Brain microvascular endothelial cell (primary cell): Measurements from ENCODE around the gene KLHL35.

Experiments used
- DNase-seq: peaks from one replicate; pipeline ENCODE4 v3.0.0-alpha.2; 2020
- H3K27ac ChIP-seq: fragments of 250-450 bp; sonication (Bioruptor Pico); 2 replicates; pipeline ENCODE4 v1.5.1; 2020; ENCODE audit warnings: mild to moderate bottlenecking, moderate library complexity
- H3K27me3 ChIP-seq: fragments of 250-450 bp; sonication (Bioruptor Pico); replicated peaks from 2 replicates; pipeline ENCODE4 v1.5.1; 2020; ENCODE audit warnings: mild to moderate bottlenecking
- H3K36me3 ChIP-seq: fragments of 250-450 bp; sonication (Bioruptor Pico); replicated peaks from 2 replicates; pipeline ENCODE4 v1.5.1; 2020; ENCODE audit warnings: mild to moderate bottlenecking
- H3K4me3 ChIP-seq: 2 replicates; pipeline ENCODE4 v1.5.1; 2011; ENCODE audit warnings: low read depth, mild to moderate bottlenecking, control low read depth, low read length, moderate library complexity
- CTCF ChIP-seq: IDR thresholded peaks from 2 replicates; pipeline ENCODE4 v1.5.1; 2011; ENCODE audit warnings: low read depth, mild to moderate bottlenecking, moderate library complexity, low read length, control low read depth, inconsistent platforms; ENCODE audit errors: missing control alignments
- in situ Hi-C: cut with HindIII; loops from 2 replicates; pipeline ENCODE4 v1.10.0; 2017; ENCODE audit warnings: low sequenced_read_pairs, low pct_ligation_motif_present

Gene KLHL35

GRCh38 chr11:75389276-75389605, 43.8 kb downstream of the KLHL35 start:
- Histone ChIP-seq H3K4me3 (no peak overlapping the region), H3K27ac (no peak overlapping the region), H3K36me3 (no peaks in the 10 kb centered on the region), H3K27me3 (no peaks in the 10 kb centered on the region)
- in situ Hi-C loops: no loop called here
- no peak for TF ChIP-seq CTCF
- DNase-seq: no peak

GRCh38 chr11:75388386-75389275, 44.4 kb downstream of the KLHL35 start:
- no peak overlapping the region for H3K27ac ChIP-seq
- no peak overlapping the region for H3K4me3 ChIP-seq
- no peaks in the 10 kb centered on the region for H3K36me3 ChIP-seq
- in situ Hi-C loops: no loop called here
- peak; percentile 69 for DNase-seq
- H3K27me3 ChIP-seq: no peaks in the 10 kb centered on the region
- peak; percentile 84 for TF ChIP-seq CTCF

- no peaks in the 10 kb centered on the region for H3K27me3 ChIP-seq
- no peak for DNase-seq
- H3K27ac ChIP-seq: no peak overlapping the region
- no peak for TF ChIP-seq CTCF
- no peak overlapping the region for H3K4me3 ChIP-seq
- no peaks in the 10 kb centered on the region for H3K36me3 ChIP-seq
- in situ Hi-C loops: no loop called here
Measured at GRCh38 chr11:75387736-75388294, 45.2 kb downstream of the KLHL35 start.

- TF ChIP-seq CTCF: no peak
- in situ Hi-C loops: no loop called here
- H3K27ac ChIP-seq: no peak overlapping the region
- no peak overlapping the region for H3K4me3 ChIP-seq
- no peaks in the 10 kb centered on the region for H3K36me3 ChIP-seq
- no peaks in the 10 kb centered on the region for H3K27me3 ChIP-seq
- DNase-seq: no peak
Measured at GRCh38 chr11:75386942-75387630, 45.9 kb downstream of the KLHL35 start.

- peak; percentile 99 for TF ChIP-seq CTCF
- in situ Hi-C loops: no loop called here
- H3K27me3 ChIP-seq: no peaks in the 10 kb centered on the region
- peak; percentile 18 for DNase-seq
- no peak overlapping the region for H3K4me3 ChIP-seq
- H3K36me3 ChIP-seq: no peaks in the 10 kb centered on the region
- no peak overlapping the region for H3K27ac ChIP-seq
Measured at GRCh38 chr11:75384438-75385080, 48.4 kb downstream of the KLHL35 start.
